Measurements from ENCODE around the gene ASB2. TPM values are rescaled to one million over a fixed set of nuclear protein-coding genes. Genes with fewer than 3 reads are reported as not detected.

The ASB2 gene
- total and polyA plus RNA-seq, 2 of the 8 experiments (the other 6 are each of a cell fraction or from before 2014, with no cell fraction given) = 1.0 to 2.1 TPM

GRCh38 chr14:93905623-93906022 lies 70.7 kb downstream of the ASB2 start:
- Histone ChIP-seq H2AFZ (ENCODE audit: low read length) (no peak overlapping the region), H4K8ac (ENCODE audit: extremely low read depth, insufficient read depth, low read length) (no peak overlapping the region; the same call in 1 of the 2 replicates), H4K20me1 (replicated peaks in 1 of 2; ENCODE audit: control insufficient read depth in 1 of 2, insufficient read depth in 2 of 2, low read length in 2 of 2) (no peaks in the 10 kb centered on the region), H3K79me2 (ENCODE audit: control insufficient read depth in 1 of 2, insufficient read depth in 2 of 2, low read length in 2 of 2) (no peaks in the 10 kb centered on the region), H3K4me1 (replicated peaks in 1 of 4; ENCODE audit: control insufficient read depth in 3 of 4, insufficient read depth in 4 of 4, low read length in 3 of 4) (peaks cover 0 to 7% (median 3%) of the 10 kb centered on the region in 4 experiments; a peak in 4 of 7 replicates), H3K9ac (replicated peaks in 1 of 4; ENCODE audit: extremely low read depth in 1 of 4, low read depth in 3 of 4, low read length in 3 of 4) (no peak overlapping the region), H3K56ac (replicated peaks; ENCODE audit: insufficient read length, low read depth, low read length) (no peak overlapping the region), H3K14ac (ENCODE audit: insufficient read length) (no peak overlapping the region), H3K79me1 (ENCODE audit: low read depth, low read length) (no peaks in the 10 kb centered on the region), H3K4me2 (ENCODE audit: insufficient read depth in 1 of 2, low read depth in 2 of 2, low read length in 2 of 2) (no peak overlapping the region), H2BK12ac (ENCODE audit: low read depth, low read length) (no peak overlapping the region), H2BK5ac (ENCODE audit: low read depth, low read length) (no peak overlapping the region), H3K36me3 (ENCODE audit: control insufficient read depth in 2 of 4, insufficient read depth in 4 of 4, low read length in 3 of 4) (no peaks in the 10 kb centered on the region), H2AK5ac (ENCODE audit: low read depth, low read length) (no peak overlapping the region), H3K18ac (ENCODE audit: extremely low read depth, low read length) (no peak overlapping the region), H2BK120ac (replicated peaks; ENCODE audit: low read depth, low read length) (no peak overlapping the region), H3K23ac (ENCODE audit: insufficient read length) (no peak overlapping the region), H3K9me3 (ENCODE audit: insufficient read depth in 2 of 2, low read depth in 1 of 2, low read length in 1 of 2) (no peaks in the 10 kb centered on the region), H3K4me3 (ENCODE audit: extremely low read depth in 1 of 4, insufficient read depth in 2 of 4, low read depth in 3 of 4, low read length in 4 of 4) (no peak overlapping the region), H4K91ac (replicated peaks; ENCODE audit: insufficient read length, low read length) (no peak overlapping the region), H4K5ac (ENCODE audit: insufficient read length, low read depth, low read length) (no peak overlapping the region), H3K23me2 (ENCODE audit: low read depth, low read length) (no peaks in the 10 kb centered on the region; the same call in 1 of the 2 replicates), H2BK20ac (ENCODE audit: low read length) (no peak overlapping the region), H3K27ac (ENCODE audit: low read depth, low read length) (no peak overlapping the region), H3K27me3 (replicated peaks in 1 of 4; ENCODE audit: control insufficient read depth in 3 of 4, extremely low read depth in 1 of 4, insufficient read depth in 3 of 4, low read length in 3 of 4) (no peaks in the 10 kb centered on the region; a peak in 1 of 7 replicates), H2BK15ac (ENCODE audit: low read length) (no peak overlapping the region), H3K4ac (replicated peaks; ENCODE audit: insufficient read length, low read depth, low read length) (no peak overlapping the region)
- WGBS, 2 experiments (ENCODE audit: extremely low coverage in 1 of 2, insufficient coverage in 1 of 2, insufficient read length in 1 of 2, insufficient replicate concordance in 2 of 2, low coverage in 1 of 2, low lambda C conversion rate in 2 of 2, missing lambda C conversion rate in 1 of 2) = 87% methylated on average over 4 of the region's 4 CpGs; no CpG with 5 or more reads in 1 of the 2 experiments
- POLR2A ChIA-PET (ENCODE audit: partially characterized antibody) = no interaction called here
- CTCF ChIA-PET (ENCODE audit: partially characterized antibody) = interaction anchor here (0.6 to 12.9 kb wide), 20 partner anchors 8 to 261 kb away, joined by 3 to 149 read pairs (median 5); partner anchors contain the start of gene PRIMA1
- DNase-seq (ENCODE audit: low read depth in 1 of 2, low spot score in 2 of 2) (no peak), FAIRE-seq (no peak)
- no peak for TF ChIP-seq GABPA (IDR thresholded peaks at IDR 0.05; ENCODE audit: borderline replicate concordance, insufficient read depth, low read length)
- no peak for TF ChIP-seq CREB1 (IDR thresholded peaks at IDR 0.05)
- no peak for TF ChIP-seq JUND (IDR thresholded peaks at IDR 0.05; ENCODE audit: low read length)
